Kidney capillary endothelial cell (primary cell): ENCODE results near the gene BRD8.
"Not testable (repeated sequence)": the region's sequence is repeated elsewhere in the genome, so short reads cannot be mapped to it uniquely, and the experiment has no call there.

Experiments
- DNase-seq: peaks from one replicate; pipeline ENCODE4 v3.0.0-alpha.2; 2018; ENCODE audit warnings: low spot score

BRD8 gene, protein sequence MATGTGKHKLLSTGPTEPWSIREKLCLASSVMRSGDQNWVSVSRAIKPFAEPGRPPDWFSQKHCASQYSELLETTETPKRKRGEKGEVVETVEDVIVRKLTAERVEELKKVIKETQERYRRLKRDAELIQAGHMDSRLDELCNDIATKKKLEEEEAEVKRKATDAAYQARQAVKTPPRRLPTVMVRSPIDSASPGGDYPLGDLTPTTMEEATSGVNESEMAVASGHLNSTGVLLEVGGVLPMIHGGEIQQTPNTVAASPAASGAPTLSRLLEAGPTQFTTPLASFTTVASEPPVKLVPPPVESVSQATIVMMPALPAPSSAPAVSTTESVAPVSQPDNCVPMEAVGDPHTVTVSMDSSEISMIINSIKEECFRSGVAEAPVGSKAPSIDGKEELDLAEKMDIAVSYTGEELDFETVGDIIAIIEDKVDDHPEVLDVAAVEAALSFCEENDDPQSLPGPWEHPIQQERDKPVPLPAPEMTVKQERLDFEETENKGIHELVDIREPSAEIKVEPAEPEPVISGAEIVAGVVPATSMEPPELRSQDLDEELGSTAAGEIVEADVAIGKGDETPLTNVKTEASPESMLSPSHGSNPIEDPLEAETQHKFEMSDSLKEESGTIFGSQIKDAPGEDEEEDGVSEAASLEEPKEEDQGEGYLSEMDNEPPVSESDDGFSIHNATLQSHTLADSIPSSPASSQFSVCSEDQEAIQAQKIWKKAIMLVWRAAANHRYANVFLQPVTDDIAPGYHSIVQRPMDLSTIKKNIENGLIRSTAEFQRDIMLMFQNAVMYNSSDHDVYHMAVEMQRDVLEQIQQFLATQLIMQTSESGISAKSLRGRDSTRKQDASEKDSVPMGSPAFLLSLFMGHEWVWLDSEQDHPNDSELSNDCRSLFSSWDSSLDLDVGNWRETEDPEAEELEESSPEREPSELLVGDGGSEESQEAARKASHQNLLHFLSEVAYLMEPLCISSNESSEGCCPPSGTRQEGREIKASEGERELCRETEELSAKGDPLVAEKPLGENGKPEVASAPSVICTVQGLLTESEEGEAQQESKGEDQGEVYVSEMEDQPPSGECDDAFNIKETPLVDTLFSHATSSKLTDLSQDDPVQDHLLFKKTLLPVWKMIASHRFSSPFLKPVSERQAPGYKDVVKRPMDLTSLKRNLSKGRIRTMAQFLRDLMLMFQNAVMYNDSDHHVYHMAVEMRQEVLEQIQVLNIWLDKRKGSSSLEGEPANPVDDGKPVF

DNA sequence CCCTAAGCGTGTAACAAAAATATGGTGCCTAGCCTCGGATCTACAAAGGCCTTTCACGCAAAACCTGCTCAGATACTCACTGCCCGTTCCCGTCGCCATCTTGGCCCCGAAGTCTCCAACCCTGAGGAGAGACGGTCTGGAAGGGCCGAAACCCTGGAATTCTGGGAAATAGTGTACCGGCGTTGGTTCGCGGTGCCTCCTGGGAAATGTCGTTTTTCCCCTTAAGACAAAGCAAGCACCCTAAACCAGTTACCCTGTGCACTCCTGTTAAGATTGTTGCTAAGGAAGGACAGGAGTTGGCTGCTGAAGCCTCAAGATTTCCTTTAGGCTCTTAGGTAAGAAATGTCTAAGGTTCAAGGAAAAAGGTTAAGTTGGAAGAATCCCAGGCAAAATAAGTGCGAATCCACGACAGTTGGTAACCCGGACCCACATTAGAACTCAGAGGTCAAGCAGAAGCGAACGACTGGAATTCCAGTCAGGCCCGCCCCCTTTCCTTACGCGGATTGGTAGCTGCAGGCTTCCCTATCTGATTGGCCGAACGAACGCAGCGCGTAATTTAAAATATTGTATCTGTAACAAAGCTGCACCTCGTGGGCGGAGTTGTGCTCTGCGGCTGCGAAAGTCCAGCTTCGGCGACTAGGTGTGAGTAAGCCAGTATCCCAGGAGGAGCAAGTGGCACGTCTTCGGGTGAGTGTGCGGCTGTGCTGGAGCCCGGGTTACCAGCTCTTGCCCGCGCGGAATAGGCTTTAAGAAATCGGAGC, at the start of gene BRD8, which contains the start of gene KIF20A:
TSS of gene BRD8 (minus strand) at position 115 of the 761 bp plus-strand sequence. CDS start at position 99, 16 bp downstream.
TSS of gene KIF20A (plus strand) at position 597 of the 761 bp plus-strand sequence. CDS start 569 bp downstream, outside the sequence.
- peak; percentile 98 for DNase-seq

DNA sequence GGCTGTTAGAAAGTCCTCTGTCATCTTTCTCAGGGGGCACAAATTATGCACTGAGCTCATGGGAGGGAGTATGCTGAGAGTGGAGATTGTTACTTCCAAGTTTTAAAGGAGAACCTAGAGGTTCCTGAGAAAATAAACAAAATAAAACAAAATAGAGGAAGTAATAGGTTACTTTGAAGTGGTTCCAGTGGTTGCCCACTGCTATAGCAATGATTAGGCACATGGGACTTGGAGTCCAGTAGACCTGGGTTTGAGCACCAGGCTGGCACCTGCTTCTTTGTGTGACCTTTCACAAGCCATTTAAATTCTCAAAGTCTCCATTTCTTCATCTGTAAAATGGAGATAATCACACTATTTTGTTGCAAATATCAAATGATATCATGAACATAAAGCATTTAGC, 48.5 kb upstream of the BRD8 start:
- DNase-seq = no peak

DNA sequence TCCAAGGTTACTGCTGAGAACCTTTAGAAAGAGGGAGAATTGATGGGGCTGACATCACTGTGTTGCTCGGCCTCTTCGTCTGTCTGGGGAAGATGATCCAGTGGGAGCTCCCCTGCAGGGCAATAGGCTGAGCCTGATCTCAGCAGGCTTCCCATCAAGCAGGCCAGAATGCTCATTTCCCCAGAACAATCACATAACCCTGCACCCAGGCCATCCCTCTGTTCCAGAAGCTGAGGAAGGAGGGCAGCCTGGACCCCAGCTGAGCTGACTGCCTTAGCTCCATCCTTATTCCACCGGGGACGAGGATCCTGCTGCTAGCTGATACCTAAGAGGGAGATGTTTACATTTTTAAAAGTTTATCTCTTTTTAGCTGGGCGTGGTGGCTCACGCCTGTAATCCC, 46.3 kb upstream of the BRD8 start:
- no peak for DNase-seq

DNA sequence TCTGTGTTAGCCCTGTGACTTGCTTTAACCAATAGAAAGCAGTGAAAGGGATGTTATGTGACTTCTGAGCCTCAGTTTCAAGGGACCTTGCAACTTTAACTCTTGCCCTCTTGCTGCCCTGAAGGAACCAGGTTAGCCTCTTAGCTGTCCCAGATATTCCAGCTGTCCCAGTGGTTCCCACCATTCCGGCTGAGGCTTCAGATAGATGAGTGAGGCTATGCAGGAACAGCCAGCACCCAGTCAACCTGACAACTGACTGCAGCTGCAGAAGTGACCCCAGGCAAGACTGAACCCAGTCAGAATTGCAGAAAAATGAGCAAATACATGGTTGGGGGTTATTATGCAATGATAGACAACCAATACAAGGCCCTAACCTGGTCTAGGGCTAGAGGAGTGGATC, 45.1 kb upstream of the BRD8 start:
- DNase-seq = no peak

DNA sequence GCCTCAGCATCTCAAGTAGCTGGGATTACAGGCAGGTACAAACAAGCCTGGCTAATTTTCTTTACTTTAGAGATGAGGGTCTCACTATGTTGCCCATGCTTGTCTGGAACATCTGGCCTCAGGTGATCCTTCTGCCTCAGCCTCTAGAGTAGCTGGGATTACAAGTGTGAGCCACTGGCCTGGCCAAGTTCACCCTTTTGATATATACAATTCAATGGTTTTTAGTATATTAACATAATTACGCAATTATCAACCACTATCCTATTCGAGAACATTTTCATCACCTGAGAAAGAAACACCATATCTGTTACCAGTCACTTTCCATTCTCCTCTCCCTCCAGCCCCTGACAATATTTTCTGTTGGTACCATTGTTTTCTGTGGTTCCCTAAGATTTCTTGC, 38.4 kb upstream of the BRD8 start:
- DNase-seq = no peak

DNA sequence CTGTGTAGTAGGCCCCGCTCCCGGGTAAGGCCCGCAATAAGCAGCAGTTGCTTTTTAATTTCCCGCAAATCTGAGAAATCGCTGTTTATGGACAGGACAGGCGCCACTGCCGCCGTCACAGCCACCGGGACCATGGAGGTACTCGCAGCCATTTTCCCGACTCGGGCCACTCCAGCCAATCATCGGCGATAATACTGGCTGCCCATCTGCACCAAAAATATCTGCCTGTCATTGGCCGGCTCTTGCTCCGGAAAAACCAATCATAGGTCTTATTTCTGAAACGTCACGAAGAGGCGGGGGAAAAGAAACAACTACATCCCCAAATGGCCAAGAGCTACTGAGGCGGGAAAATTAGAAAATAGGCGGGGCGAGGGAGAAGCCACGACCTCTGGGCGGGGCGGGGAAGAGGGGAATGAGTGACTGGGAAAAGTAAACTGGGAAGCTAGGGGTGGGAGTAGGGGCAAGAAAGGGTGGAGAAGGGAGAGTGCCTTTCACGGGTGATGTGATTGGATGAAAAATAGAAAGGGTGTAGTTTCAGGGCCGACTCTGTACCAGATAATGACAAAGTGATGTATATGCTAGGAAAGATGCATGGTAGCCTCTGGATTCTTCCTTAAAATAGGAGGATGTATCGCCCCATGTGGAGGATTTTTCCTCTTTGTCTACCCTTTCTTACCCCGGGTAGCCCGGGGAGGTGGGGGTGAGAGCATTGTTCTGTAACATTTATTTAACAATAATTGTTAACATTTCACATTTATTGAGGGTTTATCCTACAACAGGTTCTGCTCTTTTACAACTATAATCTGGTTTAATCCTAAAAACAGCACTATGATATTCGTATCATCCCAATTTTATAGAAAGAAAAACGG, 35.0 kb upstream of the BRD8 start, which contains the start of gene CDC23:
TSS of gene CDC23 (minus strand) at position 163 of the 869 bp plus-strand sequence. CDS start at position 152, 11 bp downstream.
- peak; percentile 99 for DNase-seq

DNA sequence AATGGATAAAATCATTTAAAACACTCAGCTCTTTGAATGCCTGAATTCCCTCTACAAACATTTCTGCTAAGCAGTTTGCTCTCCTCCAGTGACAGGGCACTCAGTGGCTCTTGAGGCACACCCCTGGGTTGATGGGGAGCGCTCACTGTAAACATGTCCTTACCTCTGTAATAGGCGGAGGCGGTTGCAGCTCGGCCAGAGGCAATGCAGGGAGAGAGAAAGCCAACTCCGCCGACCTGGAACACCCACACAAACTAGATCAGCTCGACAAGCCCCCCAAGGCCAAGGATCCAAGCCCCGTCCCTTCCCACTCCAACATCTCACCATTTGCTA, 34.4 kb upstream of the BRD8 start:
- peak; percentile 12 for DNase-seq

DNA sequence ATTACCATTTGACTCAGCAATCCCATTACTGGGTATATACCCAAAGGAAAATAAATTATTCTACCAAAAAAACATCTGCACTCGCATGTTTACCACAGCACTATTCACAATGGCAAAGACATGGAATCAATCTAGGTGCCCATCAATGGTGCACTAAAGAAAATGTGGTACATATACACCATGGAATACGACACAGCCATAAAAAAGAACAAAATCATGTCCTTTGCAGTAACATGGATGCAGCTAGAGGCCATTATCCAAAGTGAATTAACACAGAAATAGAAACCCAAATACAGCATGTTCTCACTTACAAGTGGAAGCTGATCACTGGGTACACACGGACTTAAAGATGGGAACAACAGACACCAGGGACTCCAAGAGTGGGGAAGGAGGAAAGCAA, 32.6 kb upstream of the BRD8 start:
- no peak for DNase-seq

DNA sequence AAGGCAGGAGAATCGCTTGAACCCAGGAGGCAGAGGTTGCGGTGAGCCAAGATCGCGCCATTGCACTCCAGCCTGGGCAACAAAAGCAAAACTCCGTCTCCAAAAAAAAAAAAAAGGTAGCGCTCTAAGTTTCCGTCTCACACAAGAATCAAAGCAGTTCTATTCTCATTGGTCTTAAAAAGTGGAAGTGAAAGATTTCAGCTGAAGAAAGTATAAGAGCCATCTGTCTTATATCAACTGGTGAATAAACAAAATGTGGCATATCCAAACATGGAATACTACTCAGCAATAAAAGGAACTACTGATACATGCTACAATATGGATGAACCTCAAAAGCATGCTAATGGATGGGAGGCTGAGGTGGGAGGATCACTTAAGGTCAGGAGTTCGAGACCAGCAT, 15.4 kb upstream of the BRD8 start:
- not testable (repeated sequence) for DNase-seq

DNA sequence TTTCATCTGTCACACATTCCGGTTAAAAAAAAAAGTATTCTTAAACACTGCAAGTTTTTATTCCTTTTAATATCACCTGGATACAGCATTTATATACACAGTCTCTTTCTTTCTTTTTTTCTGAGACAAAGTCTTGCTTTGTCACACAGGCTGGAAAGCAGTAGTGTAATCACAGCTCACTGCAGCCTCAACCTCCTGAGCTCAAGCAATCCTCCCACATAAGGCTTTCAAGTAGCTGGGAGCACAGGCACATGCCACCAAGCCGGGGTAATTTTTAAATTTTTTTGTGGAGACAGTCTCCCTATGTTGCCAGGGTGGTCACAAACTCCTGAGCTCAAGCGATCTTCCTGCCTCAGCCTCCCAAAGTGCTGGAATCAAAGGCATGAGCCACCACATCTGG, 14.4 kb upstream of the BRD8 start:
- DNase-seq = no peak

DNA sequence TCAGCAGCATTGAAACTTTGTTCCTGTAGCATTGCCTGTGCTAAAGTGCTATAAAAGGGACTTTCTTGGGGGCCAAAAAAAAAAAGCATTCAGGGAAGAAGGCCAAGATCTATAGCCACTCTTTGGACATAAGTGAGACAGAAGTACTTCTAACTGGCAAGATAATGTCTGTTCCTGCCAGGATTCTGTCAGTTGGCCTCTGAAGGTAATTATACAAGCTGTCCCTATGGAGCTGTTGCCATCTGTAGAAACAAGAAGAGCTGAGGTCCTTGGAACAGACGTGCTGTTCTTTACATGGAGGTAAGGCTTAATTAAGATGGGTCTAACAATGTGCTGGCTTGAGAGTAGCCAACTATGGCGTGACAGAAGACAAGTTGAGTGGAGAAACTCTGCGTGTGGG, 10.2 kb upstream of the BRD8 start:
- no peak for DNase-seq

DNA sequence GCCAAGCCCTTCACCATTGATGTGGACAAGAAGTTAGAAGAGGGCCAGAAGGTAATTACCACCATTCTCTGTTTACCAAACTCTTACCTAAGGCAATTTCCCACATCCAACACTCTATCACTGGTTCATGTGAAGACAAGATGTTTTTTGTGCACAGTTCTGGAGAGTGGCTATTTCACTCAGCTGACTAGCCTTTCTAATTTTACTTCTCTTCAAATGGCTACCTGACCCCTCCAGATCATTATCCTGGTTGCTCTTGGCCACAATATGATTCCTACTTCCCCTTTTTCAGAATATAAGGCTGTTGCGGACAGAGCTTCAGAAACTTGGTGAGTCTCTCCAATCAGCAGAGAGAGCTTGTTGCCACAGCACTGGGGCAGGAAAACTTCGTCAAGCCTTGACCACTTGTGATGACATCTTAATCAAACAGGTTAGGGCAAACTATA, 7.6 kb upstream of the BRD8 start:
- DNase-seq = no peak

DNA sequence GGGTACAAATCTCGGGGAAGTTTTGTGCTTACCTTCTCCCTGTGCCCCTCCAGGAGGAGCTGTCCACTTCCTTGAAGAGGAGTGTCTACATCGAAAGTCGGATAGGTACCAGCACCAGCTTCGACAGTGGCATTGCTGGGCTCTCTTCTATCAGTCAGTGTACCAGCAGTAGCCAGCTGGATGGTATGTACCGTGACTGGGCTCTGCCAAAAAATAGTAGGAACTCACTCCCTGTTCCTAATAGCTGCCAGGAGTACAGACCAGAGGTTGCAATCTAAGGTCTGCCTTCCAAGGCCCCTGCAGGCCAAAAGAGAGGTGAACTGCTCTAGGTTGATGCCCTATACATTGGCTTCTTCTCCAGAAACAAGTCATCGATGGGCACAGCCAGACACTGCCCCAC, 4.4 kb upstream of the BRD8 start:
- no peak for DNase-seq

DNA sequence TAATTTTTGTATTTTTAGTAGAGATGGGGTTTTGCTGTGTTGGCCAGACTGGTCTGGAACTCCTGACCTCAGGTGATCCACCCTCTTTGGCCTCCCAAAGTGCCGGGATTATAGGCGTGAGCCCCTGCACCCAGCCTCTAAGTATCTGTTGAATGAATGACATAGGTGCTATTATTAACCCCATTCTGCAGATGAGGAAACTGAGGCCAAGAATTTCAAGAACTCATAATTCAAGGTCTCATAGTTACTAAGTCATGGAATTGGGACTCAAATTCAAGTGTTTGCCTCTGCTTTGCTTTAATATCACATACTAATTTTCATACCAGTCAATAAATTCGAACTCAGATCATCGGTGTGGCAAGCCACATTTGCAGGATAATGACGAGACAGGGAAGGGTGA, 2.4 kb upstream of the BRD8 start:
- no peak for DNase-seq

DNA sequence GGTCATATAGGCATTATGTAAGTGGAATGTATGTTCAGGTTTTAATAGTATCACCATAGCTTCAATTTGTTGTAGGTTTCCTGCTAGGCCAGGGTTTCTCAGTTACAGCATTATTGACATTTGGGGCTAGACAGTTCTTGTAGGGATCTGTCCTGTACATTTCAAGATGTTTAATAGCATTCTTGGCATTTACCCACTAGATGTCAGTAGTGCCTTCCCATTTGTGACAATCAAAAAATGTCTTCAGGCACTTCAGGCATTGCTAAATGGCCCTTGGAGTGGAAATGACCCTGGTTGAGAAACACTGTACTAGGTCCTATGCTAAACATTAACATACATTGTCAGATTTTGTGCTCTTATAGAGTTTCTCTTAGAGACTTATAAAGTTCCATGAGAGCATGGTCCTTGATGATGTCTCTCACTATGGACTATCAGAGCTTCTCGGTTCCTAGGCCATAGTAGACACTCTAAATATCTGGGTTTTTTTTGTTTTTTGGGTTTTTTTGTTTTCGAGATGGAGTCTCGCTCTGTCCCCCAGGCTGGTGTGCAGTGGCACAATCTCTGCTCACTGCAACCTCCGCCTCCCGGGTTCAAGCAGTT, 1.9 kb upstream of the BRD8 start:
- peak; percentile 74 for DNase-seq

DNA sequence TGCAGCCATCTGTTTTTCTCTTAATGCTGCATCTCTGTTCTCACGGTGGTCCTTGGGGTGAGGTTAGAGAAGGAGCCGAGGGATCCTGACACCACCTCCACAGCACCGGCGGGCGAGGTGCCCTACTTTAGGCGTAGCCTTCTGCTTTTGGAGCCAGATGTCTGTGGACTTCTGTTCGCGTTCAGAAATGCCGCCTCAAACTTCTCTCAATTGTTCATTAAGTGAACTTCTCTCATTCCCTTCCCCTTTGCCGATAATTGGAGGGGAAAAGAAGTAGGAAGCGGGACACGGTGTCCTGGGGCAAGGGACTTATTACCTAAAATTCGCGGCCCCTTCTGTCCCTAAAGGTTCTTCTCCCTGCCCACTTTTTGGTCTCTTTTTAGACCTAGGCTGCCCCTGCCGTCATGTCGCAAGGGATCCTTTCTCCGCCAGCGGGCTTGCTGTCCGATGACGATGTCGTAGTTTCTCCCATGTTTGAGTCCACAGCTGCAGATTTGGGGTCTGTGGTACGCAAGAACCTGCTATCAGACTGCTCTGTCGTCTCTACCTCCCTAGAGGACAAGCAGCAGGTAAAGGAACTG, 937 bp upstream of the BRD8 start:
- peak; percentile 6 for DNase-seq

DNA sequence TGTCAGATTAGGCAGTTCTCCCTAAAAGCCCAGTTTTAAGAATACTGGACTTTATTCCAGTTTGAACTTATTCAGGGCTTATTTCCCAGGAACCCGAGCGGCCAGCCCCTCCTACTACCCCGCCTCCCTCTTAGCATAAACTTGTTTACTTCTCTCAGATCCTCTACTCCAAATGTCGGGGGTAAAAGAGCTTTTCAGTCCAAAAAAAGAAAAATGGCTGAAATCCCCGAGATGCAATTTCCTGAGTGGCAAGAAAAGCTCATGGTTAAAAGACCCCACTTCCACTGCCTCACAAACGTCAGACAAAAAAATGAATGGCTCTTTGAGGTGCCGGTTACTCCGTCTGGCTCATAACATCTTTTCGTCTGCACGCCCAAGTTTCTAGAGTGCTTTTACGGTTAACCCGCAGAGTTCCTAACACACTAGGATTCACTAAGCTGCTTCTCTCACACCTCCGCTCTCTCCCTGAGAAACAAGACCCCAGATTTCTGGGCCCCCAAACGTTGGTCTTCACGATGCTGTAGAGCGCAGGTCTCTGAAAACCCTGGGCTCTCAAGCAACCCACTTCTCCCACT, 402 bp downstream of the BRD8 start:
- peak; percentile 16 for DNase-seq

DNA sequence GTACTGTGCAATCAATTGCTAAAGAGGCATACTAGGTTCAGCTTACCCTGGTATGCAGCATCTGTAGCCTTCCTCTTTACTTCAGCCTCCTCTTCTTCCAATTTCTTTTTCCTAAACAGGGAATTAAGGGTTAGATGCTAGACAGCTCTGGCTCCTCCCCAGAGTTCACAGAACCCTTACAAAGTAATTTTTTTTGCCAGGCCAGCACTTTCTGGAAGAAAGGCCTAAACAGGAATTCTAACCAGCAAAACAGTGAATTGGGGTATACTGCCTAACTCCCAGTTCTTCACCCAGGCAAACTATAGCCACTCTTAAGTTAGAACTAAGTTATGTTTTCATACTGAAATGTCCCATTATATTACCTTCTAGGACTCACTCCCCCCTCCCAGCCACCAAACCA, 8.1 kb downstream of the BRD8 start:
- no peak for DNase-seq

DNA sequence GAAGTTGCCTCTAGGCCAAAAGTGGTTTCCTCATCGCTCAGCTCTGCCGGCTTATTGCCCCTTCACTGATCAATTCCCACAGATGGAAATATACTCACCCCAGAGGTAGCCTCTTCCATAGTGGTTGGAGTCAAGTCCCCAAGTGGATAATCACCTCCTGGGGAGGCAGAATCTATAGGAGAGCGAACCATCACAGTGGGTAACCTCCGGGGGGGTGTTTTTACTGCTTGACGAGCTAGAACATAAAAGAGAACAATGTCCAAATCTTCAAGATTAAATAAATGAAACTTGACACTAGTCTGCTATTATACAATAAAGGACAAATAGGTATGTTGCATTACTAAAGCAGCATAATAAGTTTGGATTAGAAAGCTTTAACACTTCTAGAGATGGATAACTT, 9.3 kb downstream of the BRD8 start:
- DNase-seq = no peak
